Hepatocyte (in vitro differentiated cells): Measurements from ENCODE around the gene RECK.

Source experiments
- CTCF ChIP-seq: fragments of 200-600 bp; sonication (generic); IDR thresholded peaks from 2 replicates; pipeline ENCODE4 v1.5.1; 2016; ENCODE audit warnings: antibody characterized with exemption, mild to moderate bottlenecking; ENCODE audit not compliant: poor library complexity
- EZH2 ChIP-seq: fragments of 200-600 bp; sonication (generic); IDR thresholded peaks from 2 replicates; pipeline ENCODE4 v1.6.1; 2016; ENCODE audit warnings: antibody characterized with exemption, mild to moderate bottlenecking, borderline replicate concordance
- EZH2phosphoT487 ChIP-seq: fragments of 200-600 bp; sonication (generic); IDR thresholded peaks from one replicate; pipeline ENCODE4 v1.6.1; 2018; ENCODE audit warnings: antibody characterized with exemption, mild to moderate bottlenecking, low read depth, moderate library complexity; ENCODE audit not compliant: unreplicated experiment, severe bottlenecking

GRCh38 chr9:36127652-36128244 is 91.0 kb downstream of the RECK start:
- TF ChIP-seq CTCF, result no peak
- no peak for TF ChIP-seq EZH2phosphoT487
- no peak for TF ChIP-seq EZH2
